Kasumi-1 (cell line): ENCODE data around the gene NLE1.
A peak's percentile ranks its signal among the peaks of the same experiment; 100 is the strongest.
"Not testable (repeated sequence)": the region's sequence is repeated elsewhere in the genome, so short reads cannot be mapped to it uniquely, and the experiment has no call there.

Experiments used
- DNase-seq, 2 experiments: peaks; one replicate each; lab custom pipeline; 2025; lab: John Stamatoyannopoulos, UW

NLE1 gene

GRCh38 chr17:35161281-35161761 is 19.2 kb upstream of the NLE1 start:
- DNase-seq = peak; percentile 4 to 22

- no peak for DNase-seq
These were observed 18.5 kb upstream of the NLE1 start for GRCh38 chr17:35160354-35161201.

- no peak for DNase-seq
These were observed 17.8 kb upstream of the NLE1 start for GRCh38 chr17:35159940-35160339.

GRCh38 chr17:35155246-35155645 is 13.1 kb upstream of the NLE1 start:
- DNase-seq = no peak

- DNase-seq = no peak
These were observed 12.4 kb upstream of the NLE1 start for GRCh38 chr17:35154196-35155165.

- DNase-seq = no peak
These were observed 10.5 kb upstream of the NLE1 start for GRCh38 chr17:35152421-35153140.

GRCh38 chr17:35151080-35151479 is 9.0 kb upstream of the NLE1 start:
- not testable (repeated sequence) for DNase-seq

- DNase-seq = no peak
These were observed 7.8 kb upstream of the NLE1 start for GRCh38 chr17:35149941-35150340.

GRCh38 chr17:35148144-35148543 is 6.0 kb upstream of the NLE1 start:
- DNase-seq = no peak

GRCh38 chr17:35147375-35147905 is 5.3 kb upstream of the NLE1 start, which contains the start of gene UNC45B:
Gene UNC45B (plus strand): TSS chr17:35147817. CDS start chr17:35148264, 447 bp downstream.
- no peak for DNase-seq

- DNase-seq = no peak
These were observed 4.2 kb upstream of the NLE1 start for GRCh38 chr17:35146214-35146833.

GRCh38 chr17:35144840-35145239 is 2.7 kb upstream of the NLE1 start:
- DNase-seq = no peak

- DNase-seq = no peak
These were observed 329 bp upstream of the NLE1 start for GRCh38 chr17:35142467-35142796.

- DNase-seq = no peak
These were observed 3.9 kb downstream of the NLE1 start for GRCh38 chr17:35138218-35138617.

GRCh38 chr17:35135322-35135721 is 6.8 kb downstream of the NLE1 start:
- no peak for DNase-seq

GRCh38 chr17:35132816-35133550 is 9.1 kb downstream of the NLE1 start:
- no peak for DNase-seq

- no peak for DNase-seq
These were observed 10.0 kb downstream of the NLE1 start for GRCh38 chr17:35132099-35132498.

GRCh38 chr17:35130392-35130791 is 11.7 kb downstream of the NLE1 start:
- no peak for DNase-seq

- no peak for DNase-seq
These were observed 12.1 kb downstream of the NLE1 start for GRCh38 chr17:35129973-35130351.

- DNase-seq = no peak
These were observed 12.7 kb downstream of the NLE1 start for GRCh38 chr17:35129154-35129972.
